Hepatocyte (in vitro differentiated cells): ENCODE results near the gene UBE2QL1. TPM values are rescaled to one million over a fixed set of nuclear protein-coding genes. Genes with fewer than 3 reads are reported as not detected.

Experiments
- DNase-seq: peaks from one replicate; pipeline ENCODE4 v3.0.0-alpha.2; 2016; ENCODE audit warnings: low spot score
- H2AFZ ChIP-seq: fragments of 200-600 bp; sonication (generic); 2 replicates; pipeline ENCODE4 v1.6.0; 2016; ENCODE audit warnings: antibody characterized with exemption, mild to moderate bottlenecking
- H3K27ac ChIP-seq: fragments of 200-600 bp; sonication (generic); 2 replicates; pipeline ENCODE4 v1.5.1; 2016; ENCODE audit warnings: mild to moderate bottlenecking
- H3K27me3 ChIP-seq: fragments of 200-600 bp; sonication (generic); 2 replicates; pipeline ENCODE4 v1.6.1; 2016
- H3K36me3 ChIP-seq: fragments of 200-600 bp; sonication (generic); replicated peaks from 2 replicates; pipeline ENCODE4 v1.5.1; 2016; ENCODE audit warnings: low read depth; ENCODE audit not compliant: insufficient read depth
- H3K4me1 ChIP-seq: fragments of 200-600 bp; sonication (generic); 2 replicates; pipeline ENCODE4 v1.5.1; 2016; ENCODE audit warnings: mild to moderate bottlenecking, moderate library complexity; ENCODE audit not compliant: insufficient read depth
- H3K4me2 ChIP-seq: fragments of 200-600 bp; sonication (generic); 2 replicates; pipeline ENCODE4 v1.6.0; 2016
- H3K4me3 ChIP-seq: fragments of 200-600 bp; sonication (generic); 2 replicates; pipeline ENCODE4 v1.5.1; 2016; ENCODE audit warnings: mild to moderate bottlenecking
- H3K79me2 ChIP-seq: fragments of 200-600 bp; sonication (generic); 2 replicates; pipeline ENCODE4 v1.6.0; 2017; ENCODE audit warnings: mild to moderate bottlenecking
- H3K9me2 ChIP-seq: fragments of 200-600 bp; sonication (generic); replicated peaks from 2 replicates; pipeline ENCODE4 v1.6.0; 2017; ENCODE audit warnings: mild to moderate bottlenecking; ENCODE audit not compliant: insufficient read depth
- H3K9me3 ChIP-seq: fragments of 200-600 bp; sonication (generic); 2 replicates; pipeline ENCODE4 v1.5.1; 2016; ENCODE audit warnings: low read depth, mild to moderate bottlenecking
- H4K20me1 ChIP-seq: fragments of 200-600 bp; sonication (generic); 2 replicates; pipeline ENCODE4 v1.6.0; 2016; ENCODE audit warnings: mild to moderate bottlenecking; ENCODE audit not compliant: insufficient read depth, poor library complexity, severe bottlenecking
- CTCF ChIP-seq: fragments of 200-600 bp; sonication (generic); IDR thresholded peaks from 2 replicates; pipeline ENCODE4 v1.5.1; 2016; ENCODE audit warnings: antibody characterized with exemption, mild to moderate bottlenecking; ENCODE audit not compliant: poor library complexity
- EZH2 ChIP-seq: fragments of 200-600 bp; sonication (generic); IDR thresholded peaks from 2 replicates; pipeline ENCODE4 v1.6.1; 2016; ENCODE audit warnings: antibody characterized with exemption, mild to moderate bottlenecking, borderline replicate concordance
- EZH2phosphoT487 ChIP-seq: fragments of 200-600 bp; sonication (generic); IDR thresholded peaks from one replicate; pipeline ENCODE4 v1.6.1; 2018; ENCODE audit warnings: antibody characterized with exemption, mild to moderate bottlenecking, low read depth, moderate library complexity; ENCODE audit not compliant: unreplicated experiment, severe bottlenecking
- WGBS: methylation state at CpG from one replicate; pipeline ENCODE4 v1.1.6; 2016; ENCODE audit warnings: low lambda C conversion rate; ENCODE audit errors: missing lambda C conversion rate; 5-methylcytosine and 5-hydroxymethylcytosine counted together
- polyA plus RNA-seq: library from polyadenylated mRNA; unstranded; fragments of >200 nt; fragmentation: Nextera tagmentation; extraction: Ambion mirVana; gene quantifications from 2 replicates; pipeline ENCODE4 v1.2.1, GENCODE V29; 2016
- total RNA-seq: library from RNA; depleted of rRNA; stranded (reverse); fragments of >200 nt; gene quantifications from 2 replicates; pipeline ENCODE4 v1.2.3, GENCODE V29; 2014

Gene UBE2QL1
- total and polyA plus RNA-seq, 2 experiments from 2014 or later: 0.17 TPM; not detected in 1

GRCh38 chr5:6447384-6448140, 1.1 kb upstream of the UBE2QL1 start:
- H3K4me1 ChIP-seq: no peaks in the 10 kb centered on the region
- no peak for DNase-seq
- H3K27ac ChIP-seq: no peak overlapping the region
- peaks cover 45% of the 10 kb centered on the region for H3K27me3 ChIP-seq
- WGBS: 98% methylated on average over 4 of the region's 7 CpGs
- H3K79me2 ChIP-seq: no peaks in the 10 kb centered on the region
- no peaks in the 10 kb centered on the region for H4K20me1 ChIP-seq
- no peaks in the 10 kb centered on the region for H3K36me3 ChIP-seq
- no peak overlapping the region for H2AFZ ChIP-seq
- no peak overlapping the region for H3K4me2 ChIP-seq
- no peaks in the 10 kb centered on the region for H3K9me3 ChIP-seq
- no peaks in the 10 kb centered on the region for H3K9me2 ChIP-seq
- no peak overlapping the region for H3K4me3 ChIP-seq
- no peak for TF ChIP-seq EZH2phosphoT487
- no peak for TF ChIP-seq CTCF
- TF ChIP-seq EZH2: no peak

- no peaks in the 10 kb centered on the region for H3K4me1 ChIP-seq
- TF ChIP-seq EZH2phosphoT487: no peak
- H4K20me1 ChIP-seq: no peaks in the 10 kb centered on the region
- H3K4me3 ChIP-seq: no peak overlapping the region
- no peaks in the 10 kb centered on the region for H3K79me2 ChIP-seq
- H3K4me2 ChIP-seq: no peak overlapping the region
- peaks cover 51% of the 10 kb centered on the region for H3K27me3 ChIP-seq
- 98% methylated on average over 3 of the region's 3 CpGs for WGBS
- no peak overlapping the region for H3K27ac ChIP-seq
- no peaks in the 10 kb centered on the region for H3K36me3 ChIP-seq
- DNase-seq: no peak
- no peak overlapping the region for H2AFZ ChIP-seq
- no peaks in the 10 kb centered on the region for H3K9me3 ChIP-seq
- H3K9me2 ChIP-seq: no peaks in the 10 kb centered on the region
These were observed 543 bp upstream of the UBE2QL1 start for GRCh38 chr5:6448141-6448491.

- TF ChIP-seq EZH2 (peak; percentile 23), EZH2phosphoT487 (no peak), CTCF (no peak)
- Histone ChIP-seq H3K4me3 (no peak overlapping the region), H2AFZ (no peak overlapping the region), H3K27ac (no peak overlapping the region), H3K79me2 (no peaks in the 10 kb centered on the region), H3K9me3 (no peaks in the 10 kb centered on the region), H4K20me1 (no peaks in the 10 kb centered on the region), H3K4me1 (no peaks in the 10 kb centered on the region), H3K36me3 (no peaks in the 10 kb centered on the region), H3K4me2 (peak overlapping the region; percentile 86), H3K9me2 (no peaks in the 10 kb centered on the region), H3K27me3 (peaks cover 55% of the 10 kb centered on the region)
- WGBS: 50% methylated on average over 7 of the region's 15 CpGs
- no peak for DNase-seq
These were observed 953 bp downstream of the UBE2QL1 start for GRCh38 chr5:6449465-6450158.

- H3K36me3 ChIP-seq: no peaks in the 10 kb centered on the region
- no peak overlapping the region for H3K27ac ChIP-seq
- no peaks in the 10 kb centered on the region for H3K4me1 ChIP-seq
- TF ChIP-seq CTCF: no peak
- no peak for TF ChIP-seq EZH2phosphoT487
- TF ChIP-seq EZH2: no peak
- no peak overlapping the region for H3K4me3 ChIP-seq
- no peaks in the 10 kb centered on the region for H4K20me1 ChIP-seq
- H3K27me3 ChIP-seq: peaks cover 55% of the 10 kb centered on the region
- no peaks in the 10 kb centered on the region for H3K9me3 ChIP-seq
- no peak for DNase-seq
- 43% methylated on average over 9 of the region's 9 CpGs for WGBS
- no peak overlapping the region for H3K4me2 ChIP-seq
- H2AFZ ChIP-seq: no peak overlapping the region
- H3K9me2 ChIP-seq: no peaks in the 10 kb centered on the region
- H3K79me2 ChIP-seq: no peaks in the 10 kb centered on the region
These were observed 1.7 kb downstream of the UBE2QL1 start for GRCh38 chr5:6450319-6450833.
